OCI-LY3 (cell line): ENCODE measurements around the gene TRAPPC12.

Experiments
- CTCF ChIP-seq: fragments of 200-600, 300-600 bp; sonication (generic); IDR thresholded peaks from 2 replicates; pipeline ENCODE4 v1.5.1; 2014; ENCODE audit warnings: antibody characterized with exemption, low read length, low read depth
- EZH2phosphoT487 ChIP-seq: fragments of 200-600 bp; shearing (Covaris generic); IDR thresholded peaks from 2 replicates; pipeline ENCODE4 v1.6.1; 2018; ENCODE audit warnings: antibody characterized with exemption, mixed run types, low read depth

GRCh38 chr2:3429066-3429610 lies 49.6 kb downstream of the TRAPPC12 start:
- no peak for TF ChIP-seq CTCF
- TF ChIP-seq EZH2phosphoT487 = no peak
